B cell (primary cell): ENCODE measurements around the gene ALDH4A1. TPM values are rescaled to one million over a fixed set of nuclear protein-coding genes. Genes with fewer than 3 reads are reported as not detected.

Experiments
- ATAC-seq: fragments of 200-7000 bp; cut with Tn5 transposase; one replicate; pipeline ENCODE4 v1.10.0; 2021; ENCODE audit warnings: low read depth, mild to moderate bottlenecking, moderate number of reproducible peaks, moderate library complexity
- CTCF ChIA-PET: fragments of 350-600 bp; sonication (Branson Sonifier 250); formaldehyde crosslinking; loops from one replicate; lab custom pipeline; 2021; ENCODE audit warnings: antibody characterized with exemption, inconsistent platforms; lab: Charles Lee
- POLR2A ChIA-PET: fragments of 350-600 bp; sonication (Branson Sonifier 250); formaldehyde crosslinking; loops from one replicate; lab custom pipeline; 2021; ENCODE audit warnings: antibody characterized with exemption; lab: Charles Lee
- DNase-seq: peaks from one replicate; pipeline ENCODE4 v3.0.0; 2013
- H2AFZ ChIP-seq: 2 replicates; pipeline ENCODE4 v1.6.1; 2012; ENCODE audit warnings: mild to moderate bottlenecking, low read depth, low read length; ENCODE audit not compliant: insufficient read depth, poor library complexity, severe bottlenecking
- H3K27ac ChIP-seq, 2 donors: 1 replicate in 1 of 2; 2 replicates in 1 of 2; pipeline ENCODE4 v1.5.1; 2012 to 2013; ENCODE audit warnings: low read length in 2 of 2, mild to moderate bottlenecking in 2 of 2, moderate library complexity in 1 of 2
- H3K27me3 ChIP-seq, 4 experiments: fragments of 200-600 bp in 1 of 4; sonication (generic) in 1 of 4; replicated peaks in 1 of 4; 1 replicate in 2 of 4; 2 replicates in 2 of 4; pipeline versions ENCODE4 v1.6.1 to v1.7.0; 2013 to 2016; ENCODE audit warnings: low read length in 3 of 4, mild to moderate bottlenecking in 2 of 4, mixed read lengths in 1 of 4, moderate library complexity in 1 of 4; ENCODE audit not compliant: insufficient read depth in 4 of 4, control insufficient read depth in 3 of 4; ENCODE audit errors: control extremely low read depth in 1 of 4
- H3K36me3 ChIP-seq, 2 experiments: replicated peaks in 1 of 2; 1 replicate in 1 of 2; 2 replicates in 1 of 2; pipeline versions ENCODE4 v1.6.1 to v1.7.1; 2013; ENCODE audit warnings: low read length in 1 of 2; ENCODE audit not compliant: insufficient read depth in 2 of 2, control insufficient read depth in 1 of 2; ENCODE audit errors: control extremely low read depth in 1 of 2, extremely low read depth in 1 of 2
- H3K4me1 ChIP-seq, 2 donors: fragments of 200-600 bp in 1 of 2; sonication (generic) in 1 of 2; 1 replicate in 1 of 2; 2 replicates in 1 of 2; pipeline versions ENCODE4 v1.5.1 to v1.6.1; 2013 to 2017; ENCODE audit warnings: low read length in 2 of 2; ENCODE audit not compliant: control insufficient read depth in 2 of 2, insufficient read depth in 2 of 2
- H3K4me2 ChIP-seq: replicated peaks from 2 replicates; pipeline ENCODE3; 2012; ENCODE audit warnings: mild to moderate bottlenecking, low read depth, low read length; ENCODE audit not compliant: poor library complexity, severe bottlenecking
- H3K4me3 ChIP-seq, 5 experiments: fragments of 200-600 bp in 1 of 5; sonication (generic) in 1 of 5; 1 replicate in 3 of 5; 2 replicates in 2 of 5; pipeline versions ENCODE4 v1.5.1 to v1.7.0; 2011 to 2016; ENCODE audit warnings: low read length in 4 of 5, mild to moderate bottlenecking in 4 of 5, low read depth in 2 of 5, control low read depth in 1 of 5, moderate library complexity in 1 of 5; ENCODE audit not compliant: insufficient read depth in 1 of 5; ENCODE audit errors: control extremely low read depth in 1 of 5, extremely low read depth in 1 of 5
- H3K79me2 ChIP-seq: fragments of 200-600 bp; sonication (generic); one replicate; pipeline ENCODE4 v1.6.0; 2016; ENCODE audit warnings: low read length; ENCODE audit not compliant: control insufficient read depth, insufficient read depth
- H3K9ac ChIP-seq: fragments of 200-600 bp; sonication (generic); 2 replicates; pipeline ENCODE4 v1.6.1; 2017; ENCODE audit warnings: mild to moderate bottlenecking, low read length, moderate library complexity
- H3K9me3 ChIP-seq, 3 donors: one replicate each; pipeline versions ENCODE4 v1.6.1 to v1.7.1; 2013; ENCODE audit warnings: low read length in 2 of 3; ENCODE audit not compliant: control insufficient read depth in 2 of 3, insufficient read depth in 1 of 3; ENCODE audit errors: control extremely low read depth in 1 of 3
- H4K20me1 ChIP-seq: 2 replicates; pipeline ENCODE4 v1.6.0; 2012; ENCODE audit warnings: mild to moderate bottlenecking, low read length; ENCODE audit not compliant: insufficient read depth, control insufficient read depth, poor library complexity, severe bottlenecking
- H3K27ac Mint-ChIP-seq: one replicate; pipeline ENCODE4 v1.8.0; 2021; ENCODE audit warnings: mixed read lengths
- H3K27me3 Mint-ChIP-seq: one replicate; pipeline ENCODE4 v1.8.0; 2021; ENCODE audit warnings: mixed read lengths
- H3K4me1 Mint-ChIP-seq: one replicate; pipeline ENCODE4 v1.8.0; 2021; ENCODE audit warnings: mixed read lengths
- H3K4me3 Mint-ChIP-seq: one replicate; pipeline ENCODE4 v1.8.0; 2021; ENCODE audit warnings: mixed read lengths
- H3K9me3 Mint-ChIP-seq: one replicate; pipeline ENCODE4 v1.8.0; 2022; ENCODE audit warnings: mixed read lengths; ENCODE audit not compliant: insufficient read depth
- EZH2 ChIP-seq: IDR thresholded peaks from 2 replicates; pipeline ENCODE4 v1.6.1; 2012; ENCODE audit warnings: borderline replicate concordance, low read depth, mild to moderate bottlenecking, moderate library complexity, low read length; ENCODE audit not compliant: insufficient read depth, poor library complexity, severe bottlenecking
- WGBS: methylation state at CpG from one replicate; pipeline ENCODE4 v1.1.5; 2013; ENCODE audit warnings: missing lambda C conversion rate; ENCODE audit not compliant: insufficient coverage; 5-methylcytosine and 5-hydroxymethylcytosine counted together
- intact Hi-C: fragments of 100-400 bp; cut with micrococcal nuclease; formaldehyde crosslinking; loops from one replicate; pipeline ENCODE4 v1.10.0; 2022
- polyA plus RNA-seq: library from polyadenylated mRNA; depleted of rRNA; stranded (reverse); fragments of >200 nt; gene quantifications from 2 replicates; pipeline ENCODE4 v1.2.3, GENCODE V29; 2012
- total RNA-seq, 2 donors: library from RNA; stranded (reverse); fragments of 120-200 nt in 1 of 2; gene quantifications; 1 replicate in 1 of 2; 2 replicates in 1 of 2; pipeline versions ENCODE4 v1.2.3 to v1.2.4, GENCODE V29; 2013 to 2022
- TF ChIP-seq, protein P1 (sequence below): fragments of 200-600 bp; IDR thresholded peaks from one replicate; pipeline ENCODE4 v1.8.0; 2022; ENCODE audit warnings: antibody characterized with exemption, mild to moderate bottlenecking

Gene ALDH4A1
- total and polyA plus RNA-seq, 2 donors (not counting 1 experiment from before 2014, with no cell fraction given), result 2.7 to 3.4 TPM

DNA sequence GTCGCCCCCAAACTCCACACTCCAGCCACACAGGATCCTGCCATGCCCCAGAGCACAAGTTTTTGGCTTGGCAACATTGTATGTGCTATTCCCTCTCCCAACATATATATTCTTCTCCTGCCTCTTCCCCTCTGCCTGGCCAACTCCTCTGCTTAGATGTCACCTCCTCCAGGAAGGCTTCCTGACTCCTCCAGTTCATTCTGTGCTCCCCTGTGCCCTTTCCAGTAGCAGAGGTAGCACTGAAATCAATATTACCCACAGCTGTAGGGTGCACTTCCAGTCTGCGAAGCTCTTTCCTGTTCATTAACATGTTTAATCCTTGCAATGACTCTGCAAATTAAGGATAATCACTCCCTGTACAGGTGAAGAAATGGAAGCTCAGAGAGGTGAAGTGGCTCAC, 21.2 kb downstream of the ALDH4A1 start:
- H3K9ac ChIP-seq, result no peak overlapping the region
- Mint-ChIP-seq H3K4me1 (no peaks in the 10 kb centered on the region), H3K27me3 (no peaks in the 10 kb centered on the region), H3K27ac (no peak overlapping the region), H3K9me3 (no peaks in the 10 kb centered on the region), H3K4me3 (no peak overlapping the region)
- no peaks in the 10 kb centered on the region for H3K27me3 ChIP-seq
- ChIA-PET POLR2A (no interaction called here), CTCF (interaction anchor here (6.1 kb wide), 1 partner anchor 93 kb away, joined by 91 read pairs; no protein-coding TSS in a partner anchor)
- no peaks in the 10 kb centered on the region for H3K4me1 ChIP-seq
- H4K20me1 ChIP-seq, result no peaks in the 10 kb centered on the region
- H3K36me3 ChIP-seq, result no peaks in the 10 kb centered on the region
- intact Hi-C loops, result no loop called here
- ATAC-seq, result no peak
- no peak for TF ChIP-seq EZH2
- TF ChIP-seq, protein P1, sequence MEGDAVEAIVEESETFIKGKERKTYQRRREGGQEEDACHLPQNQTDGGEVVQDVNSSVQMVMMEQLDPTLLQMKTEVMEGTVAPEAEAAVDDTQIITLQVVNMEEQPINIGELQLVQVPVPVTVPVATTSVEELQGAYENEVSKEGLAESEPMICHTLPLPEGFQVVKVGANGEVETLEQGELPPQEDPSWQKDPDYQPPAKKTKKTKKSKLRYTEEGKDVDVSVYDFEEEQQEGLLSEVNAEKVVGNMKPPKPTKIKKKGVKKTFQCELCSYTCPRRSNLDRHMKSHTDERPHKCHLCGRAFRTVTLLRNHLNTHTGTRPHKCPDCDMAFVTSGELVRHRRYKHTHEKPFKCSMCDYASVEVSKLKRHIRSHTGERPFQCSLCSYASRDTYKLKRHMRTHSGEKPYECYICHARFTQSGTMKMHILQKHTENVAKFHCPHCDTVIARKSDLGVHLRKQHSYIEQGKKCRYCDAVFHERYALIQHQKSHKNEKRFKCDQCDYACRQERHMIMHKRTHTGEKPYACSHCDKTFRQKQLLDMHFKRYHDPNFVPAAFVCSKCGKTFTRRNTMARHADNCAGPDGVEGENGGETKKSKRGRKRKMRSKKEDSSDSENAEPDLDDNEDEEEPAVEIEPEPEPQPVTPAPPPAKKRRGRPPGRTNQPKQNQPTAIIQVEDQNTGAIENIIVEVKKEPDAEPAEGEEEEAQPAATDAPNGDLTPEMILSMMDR, result no peak
- no peaks in the 10 kb centered on the region for H3K9me3 ChIP-seq
- no peak overlapping the region for H2AFZ ChIP-seq
- 83% methylated on average over 2 of the region's 2 CpGs for WGBS
- no peaks in the 10 kb centered on the region for H3K79me2 ChIP-seq
- H3K27ac ChIP-seq, result no peak overlapping the region
- H3K4me3 ChIP-seq, result no peak overlapping the region
- DNase-seq, result no peak
- H3K4me2 ChIP-seq, result no peak overlapping the region

DNA sequence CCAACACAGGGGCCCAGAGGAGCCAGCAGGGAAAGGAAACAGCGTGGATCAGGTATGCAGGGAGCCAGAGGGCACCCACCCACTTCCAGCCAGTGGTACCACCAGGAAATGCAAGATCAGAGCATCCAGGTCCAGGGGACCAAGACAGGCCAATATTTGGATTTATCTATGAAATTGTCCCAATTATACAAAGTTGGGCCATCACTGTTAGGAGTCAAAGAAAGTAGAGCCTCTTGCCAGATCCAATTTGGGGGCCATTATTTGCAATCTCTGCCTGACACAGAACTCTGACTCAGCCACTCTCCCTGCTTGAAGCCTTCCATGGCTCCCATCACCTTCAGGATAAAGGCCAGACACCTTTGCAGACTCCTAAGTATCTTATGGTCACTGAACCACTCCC, 21.8 kb downstream of the ALDH4A1 start:
- Mint-ChIP-seq H3K9me3 (no peaks in the 10 kb centered on the region), H3K4me3 (no peak overlapping the region), H3K4me1 (no peaks in the 10 kb centered on the region), H3K27me3 (no peaks in the 10 kb centered on the region), H3K27ac (no peak overlapping the region)
- CTCF ChIA-PET, result interaction anchor here (6.1 kb wide), 1 partner anchor 94 kb away, joined by 91 read pairs; no protein-coding TSS in a partner anchor
- Histone ChIP-seq H3K9me3 (no peaks in the 10 kb centered on the region), H3K79me2 (no peaks in the 10 kb centered on the region), H3K4me3 (no peak overlapping the region), H3K27me3 (no peaks in the 10 kb centered on the region), H3K9ac (no peak overlapping the region), H3K27ac (no peak overlapping the region), H3K4me1 (no peaks in the 10 kb centered on the region), H3K4me2 (no peak overlapping the region), H2AFZ (no peak overlapping the region), H4K20me1 (no peaks in the 10 kb centered on the region), H3K36me3 (no peaks in the 10 kb centered on the region)
- ATAC-seq (no peak), DNase-seq (no peak)
- 83% methylated on average over 1 of the region's 1 CpG for WGBS
- intact Hi-C loops, result no loop called here
- TF ChIP-seq, protein P1, result no peak
- no peak for TF ChIP-seq EZH2
- POLR2A ChIA-PET, result no interaction called here
